ENCODE data around the gene CFAP119. TPM values are rescaled to one million over a fixed set of nuclear protein-coding genes. Genes with fewer than 3 reads are reported as not detected.
A peak's percentile ranks its signal among the peaks of the same experiment; 100 is the strongest.

Gene CFAP119
- polyA plus RNA-seq, 1 donor: 4.2 TPM

DNA sequence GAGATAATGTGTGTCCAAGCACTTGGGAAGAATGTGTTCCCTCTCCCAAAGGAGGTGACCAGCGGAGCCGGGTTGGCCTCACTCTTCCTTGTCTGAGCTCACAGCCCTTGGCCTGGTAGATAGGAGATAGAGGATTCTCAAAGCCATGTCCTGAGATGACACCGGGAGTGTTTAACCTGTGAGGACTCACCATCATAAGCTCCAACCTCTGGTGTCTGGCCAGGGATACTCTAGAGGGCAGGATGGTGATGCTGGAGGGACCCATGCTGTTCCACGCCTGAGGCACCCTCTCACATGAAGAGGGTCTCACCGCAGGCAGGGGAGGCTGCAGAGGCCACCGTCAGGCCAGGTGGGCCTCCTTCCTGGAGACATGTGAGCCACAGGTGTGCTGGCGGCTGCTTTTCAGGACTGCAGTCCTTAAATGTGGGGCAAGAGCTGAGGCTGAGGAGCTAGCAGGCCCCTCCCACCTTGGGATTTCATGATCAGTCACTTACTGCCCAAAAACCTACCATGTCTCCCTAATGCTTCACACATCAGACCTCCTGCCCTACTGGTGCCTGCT lies 31.7 kb upstream of the CFAP119 start:
- WGBS (ENCODE audit: insufficient coverage, low lambda C conversion rate): 40% methylated on average over 1 of the region's 7 CpGs
- DNase-seq: no peak

DNA sequence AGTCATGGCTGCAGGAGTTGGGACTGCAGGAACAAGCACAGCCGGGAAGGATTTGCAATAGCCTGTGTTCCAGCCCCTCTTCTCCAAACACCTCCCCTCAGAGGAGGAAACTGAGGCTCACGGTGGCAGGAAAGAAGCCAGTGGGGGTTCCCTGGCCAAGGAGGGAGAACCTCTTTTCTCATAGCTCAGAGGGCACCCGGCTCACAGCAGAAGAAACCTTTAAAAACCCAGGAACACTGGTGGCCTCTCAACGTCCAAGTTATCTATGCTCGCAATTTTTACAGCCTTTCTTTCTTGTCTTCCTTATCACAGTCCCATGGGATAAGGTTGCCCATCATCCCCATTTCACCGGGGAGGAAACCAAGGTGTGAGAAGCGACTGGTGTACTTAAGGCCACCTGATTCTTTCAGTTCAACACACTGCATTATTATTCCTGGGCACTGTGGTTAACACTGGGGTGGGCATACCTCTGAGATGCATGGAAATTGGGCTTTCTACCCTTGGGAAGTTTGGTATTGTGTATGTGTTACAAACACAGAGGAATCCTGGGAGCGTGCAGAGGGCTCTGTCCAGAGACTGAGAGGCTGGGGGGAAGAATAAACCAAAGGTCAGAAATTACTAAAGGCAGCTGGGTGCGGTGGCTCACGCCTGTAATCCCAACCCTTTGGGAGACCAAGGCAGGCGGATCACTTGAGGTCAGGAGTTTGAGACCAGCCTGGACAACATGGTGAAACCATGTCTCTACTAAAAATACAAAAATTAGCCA lies 25.9 kb upstream of the CFAP119 start:
- Histone ChIP-seq H3K27me3 (ENCODE audit: control insufficient read depth, insufficient read depth, low read length) (no peaks in the 10 kb centered on the region), H3K4me1 (ENCODE audit: control insufficient read depth, insufficient read depth, low read length) (peaks cover 27% of the 10 kb centered on the region), H3K9me3 (ENCODE audit: control insufficient read depth, low read depth, low read length) (peaks cover 9% of the 10 kb centered on the region), H3K36me3 (ENCODE audit: control insufficient read depth, insufficient read depth, low read length) (peaks cover 17% of the 10 kb centered on the region), H3K4me3 (ENCODE audit: low read length) (peak overlapping the region; percentile 97), H3K27ac (ENCODE audit: low read length) (peak overlapping the region; percentile 77)
- DNase-seq: peak in 1 of 2 donors; percentile 67
- 20% methylated on average over 1 of the region's 11 CpGs for WGBS (ENCODE audit: insufficient coverage, low lambda C conversion rate)

More for the DNA sequence above, 31.7 kb upstream of the CFAP119 start:
- Histone ChIP-seq H3K27me3 (ENCODE audit: control insufficient read depth, insufficient read depth, low read length) (no peaks in the 10 kb centered on the region), H3K36me3 (ENCODE audit: control insufficient read depth, insufficient read depth, low read length) (no peaks in the 10 kb centered on the region), H3K9me3 (ENCODE audit: control insufficient read depth, low read depth, low read length) (no peaks in the 10 kb centered on the region), H3K4me1 (ENCODE audit: control insufficient read depth, insufficient read depth, low read length) (peaks cover 2% of the 10 kb centered on the region), H3K4me3 (ENCODE audit: low read length) (no peak overlapping the region), H3K27ac (ENCODE audit: low read length) (no peak overlapping the region)

- Histone ChIP-seq H3K4me1 (ENCODE audit: control insufficient read depth, insufficient read depth, low read length) (peaks cover 27% of the 10 kb centered on the region), H3K4me3 (ENCODE audit: low read length) (peak within 1 kb of the TSS; percentile 97), H3K27ac (ENCODE audit: low read length) (peak within 1 kb of the TSS; percentile 77), H3K36me3 (ENCODE audit: control insufficient read depth, insufficient read depth, low read length) (peaks cover 24% of the 10 kb centered on the region), H3K9me3 (ENCODE audit: control insufficient read depth, low read depth, low read length) (peaks cover 13% of the 10 kb centered on the region), H3K27me3 (ENCODE audit: control insufficient read depth, insufficient read depth, low read length) (no peaks in the 10 kb centered on the region)
- peak in 1 of 2 donors; percentile 83 for DNase-seq
- WGBS (ENCODE audit: insufficient coverage, low lambda C conversion rate): no CpG with 5 or more reads among the region's 37 CpGs
Observed at GRCh38 chr16:30786936-30787612, 25.2 kb upstream of the CFAP119 start, which contains the start of gene ZNF629. TSS of gene ZNF629 (minus strand) at chr16:30787205. CDS start at chr16:30784482, 2,723 bp downstream.

GRCh38 chr16:30786115-30786935 lies 24.5 kb upstream of the CFAP119 start:
- DNase-seq: peak in 1 of 2 donors; percentile 67
- WGBS (ENCODE audit: insufficient coverage, low lambda C conversion rate): no CpG with 5 or more reads among the region's 57 CpGs
- Histone ChIP-seq H3K9me3 (ENCODE audit: control insufficient read depth, low read depth, low read length) (peaks cover 13% of the 10 kb centered on the region), H3K4me1 (ENCODE audit: control insufficient read depth, insufficient read depth, low read length) (peaks cover 27% of the 10 kb centered on the region), H3K27me3 (ENCODE audit: control insufficient read depth, insufficient read depth, low read length) (no peaks in the 10 kb centered on the region), H3K4me3 (ENCODE audit: low read length) (peak overlapping the region; percentile 97), H3K36me3 (ENCODE audit: control insufficient read depth, insufficient read depth, low read length) (peaks cover 31% of the 10 kb centered on the region), H3K27ac (ENCODE audit: low read length) (peak overlapping the region; percentile 77)

GRCh38 chr16:30785126-30786106 lies 23.6 kb upstream of the CFAP119 start:
- H3K27me3 ChIP-seq (ENCODE audit: control insufficient read depth, insufficient read depth, low read length): no peaks in the 10 kb centered on the region
- peaks cover 38% of the 10 kb centered on the region for H3K36me3 ChIP-seq (ENCODE audit: control insufficient read depth, insufficient read depth, low read length)
- peaks cover 13% of the 10 kb centered on the region for H3K9me3 ChIP-seq (ENCODE audit: control insufficient read depth, low read depth, low read length)
- peaks cover 27% of the 10 kb centered on the region for H3K4me1 ChIP-seq (ENCODE audit: control insufficient read depth, insufficient read depth, low read length)
- peak overlapping the region; percentile 27 for H3K27ac ChIP-seq (ENCODE audit: low read length)
- H3K4me3 ChIP-seq (ENCODE audit: low read length): peak overlapping the region; percentile 97
- WGBS (ENCODE audit: insufficient coverage, low lambda C conversion rate): no CpG with 5 or more reads among the region's 7 CpGs
- peak in 1 of 2 donors; percentile 60 for DNase-seq

DNA sequence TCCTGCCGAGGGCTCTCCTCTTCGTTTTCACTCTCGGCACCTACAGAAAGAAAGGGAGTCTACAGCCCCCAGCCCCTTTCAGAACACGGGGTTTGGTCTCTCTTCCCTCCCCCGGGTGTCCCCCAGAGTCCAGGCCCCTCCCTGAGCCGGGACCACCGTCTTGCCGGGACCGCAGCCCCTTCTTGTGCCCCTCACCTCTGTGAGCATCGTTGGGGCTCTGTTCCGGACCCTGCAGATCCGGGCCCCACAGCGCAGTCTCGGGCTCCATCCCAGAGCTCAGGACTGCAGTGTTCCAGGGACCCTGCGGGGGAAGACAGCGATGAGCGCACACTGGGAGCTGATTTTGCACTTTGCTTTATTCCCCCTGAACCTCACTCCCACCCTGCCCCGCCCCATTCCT lies 22.4 kb upstream of the CFAP119 start:
- Histone ChIP-seq H3K27ac (ENCODE audit: low read length) (no peak overlapping the region), H3K4me1 (ENCODE audit: control insufficient read depth, insufficient read depth, low read length) (peaks cover 27% of the 10 kb centered on the region), H3K36me3 (ENCODE audit: control insufficient read depth, insufficient read depth, low read length) (peaks cover 48% of the 10 kb centered on the region), H3K4me3 (ENCODE audit: low read length) (no peak overlapping the region), H3K27me3 (ENCODE audit: control insufficient read depth, insufficient read depth, low read length) (no peaks in the 10 kb centered on the region), H3K9me3 (ENCODE audit: control insufficient read depth, low read depth, low read length) (peaks cover 13% of the 10 kb centered on the region)
- no peak for DNase-seq
- WGBS (ENCODE audit: insufficient coverage, low lambda C conversion rate): no CpG with 5 or more reads among the region's 18 CpGs

DNA sequence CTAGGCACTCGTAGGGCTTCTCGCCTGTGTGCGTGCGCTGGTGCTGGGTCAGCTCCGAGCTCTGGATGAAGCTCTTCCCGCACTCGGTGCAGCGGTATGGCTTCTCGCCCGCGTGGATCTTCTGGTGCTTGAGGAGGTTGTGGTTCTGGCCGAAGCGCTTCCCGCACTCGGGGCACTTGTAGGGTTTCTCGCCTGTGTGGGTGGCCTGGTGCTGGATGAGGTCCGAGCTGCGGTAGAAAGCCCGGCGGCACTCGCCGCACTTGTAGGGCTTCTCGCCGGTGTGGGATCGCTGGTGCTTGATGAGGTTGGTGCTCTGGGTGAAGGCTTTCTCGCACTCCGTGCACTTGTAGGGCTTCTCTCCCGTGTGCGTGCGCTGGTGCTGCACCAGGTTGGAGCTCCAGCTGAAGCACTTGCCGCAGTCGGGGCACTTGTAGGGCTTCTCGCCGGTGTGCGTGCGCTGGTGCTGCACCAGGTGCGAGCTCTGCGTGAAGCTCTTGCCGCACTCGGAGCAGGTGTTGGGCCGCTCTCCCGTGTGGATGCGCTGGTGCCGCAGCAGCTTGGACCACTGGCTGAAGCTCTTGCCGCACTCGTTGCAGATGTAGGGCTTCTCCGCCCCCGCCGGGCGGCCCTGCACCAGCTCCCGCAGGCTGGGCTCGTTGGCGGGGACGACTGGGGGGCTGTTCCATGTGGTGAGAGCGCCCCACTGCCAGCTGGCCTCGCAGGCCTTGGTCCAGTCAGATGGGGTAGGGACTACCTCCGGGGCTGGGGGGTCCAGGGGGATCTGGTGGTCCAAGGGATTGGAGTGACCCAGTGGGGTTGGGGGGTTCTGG lies 21.6 kb upstream of the CFAP119 start:
- no CpG with 5 or more reads among the region's 57 CpGs for WGBS (ENCODE audit: insufficient coverage, low lambda C conversion rate)
- peaks cover 23% of the 10 kb centered on the region for H3K4me1 ChIP-seq (ENCODE audit: control insufficient read depth, insufficient read depth, low read length)
- DNase-seq: no peak
- H3K4me3 ChIP-seq (ENCODE audit: low read length): no peak overlapping the region
- H3K9me3 ChIP-seq (ENCODE audit: control insufficient read depth, low read depth, low read length): peaks cover 13% of the 10 kb centered on the region
- H3K36me3 ChIP-seq (ENCODE audit: control insufficient read depth, insufficient read depth, low read length): peaks cover 56% of the 10 kb centered on the region
- no peaks in the 10 kb centered on the region for H3K27me3 ChIP-seq (ENCODE audit: control insufficient read depth, insufficient read depth, low read length)
- H3K27ac ChIP-seq (ENCODE audit: low read length): no peak overlapping the region

GRCh38 chr16:30782486-30783279 lies 20.8 kb upstream of the CFAP119 start:
- H3K27ac ChIP-seq (ENCODE audit: low read length): no peak overlapping the region
- peaks cover 13% of the 10 kb centered on the region for H3K9me3 ChIP-seq (ENCODE audit: control insufficient read depth, low read depth, low read length)
- peaks cover 56% of the 10 kb centered on the region for H3K36me3 ChIP-seq (ENCODE audit: control insufficient read depth, insufficient read depth, low read length)
- DNase-seq: no peak
- no peak overlapping the region for H3K4me3 ChIP-seq (ENCODE audit: low read length)
- H3K4me1 ChIP-seq (ENCODE audit: control insufficient read depth, insufficient read depth, low read length): peaks cover 15% of the 10 kb centered on the region
- H3K27me3 ChIP-seq (ENCODE audit: control insufficient read depth, insufficient read depth, low read length): no peaks in the 10 kb centered on the region
- no CpG with 5 or more reads among the region's 63 CpGs for WGBS (ENCODE audit: insufficient coverage, low lambda C conversion rate)

Measured in large intestine (tissue), 3 donors.